A375 (cell line): ENCODE data around the gene MBD4. TPM values are rescaled to one million over a fixed set of nuclear protein-coding genes. Genes with fewer than 3 reads are reported as not detected.
A peak's percentile ranks its signal among the peaks of the same experiment; 100 is the strongest.

Experiments used
- small RNA-seq: library from RNA; depleted of rRNA; stranded (forward); fragments of <200 nt; gene quantifications from one replicate; pipeline ENCODE3, GENCODE V24; 2014
- total RNA-seq: library from RNA; depleted of rRNA; stranded (reverse); fragments of >200 nt; shearing (Covaris generic); gene quantifications from 2 replicates; pipeline ENCODE4 v1.2.3, GENCODE V29; 2014; rRNA removed

MBD4 gene
- 16.3 and 28.3 TPM in 2 replicates for total RNA-seq

DNA sequence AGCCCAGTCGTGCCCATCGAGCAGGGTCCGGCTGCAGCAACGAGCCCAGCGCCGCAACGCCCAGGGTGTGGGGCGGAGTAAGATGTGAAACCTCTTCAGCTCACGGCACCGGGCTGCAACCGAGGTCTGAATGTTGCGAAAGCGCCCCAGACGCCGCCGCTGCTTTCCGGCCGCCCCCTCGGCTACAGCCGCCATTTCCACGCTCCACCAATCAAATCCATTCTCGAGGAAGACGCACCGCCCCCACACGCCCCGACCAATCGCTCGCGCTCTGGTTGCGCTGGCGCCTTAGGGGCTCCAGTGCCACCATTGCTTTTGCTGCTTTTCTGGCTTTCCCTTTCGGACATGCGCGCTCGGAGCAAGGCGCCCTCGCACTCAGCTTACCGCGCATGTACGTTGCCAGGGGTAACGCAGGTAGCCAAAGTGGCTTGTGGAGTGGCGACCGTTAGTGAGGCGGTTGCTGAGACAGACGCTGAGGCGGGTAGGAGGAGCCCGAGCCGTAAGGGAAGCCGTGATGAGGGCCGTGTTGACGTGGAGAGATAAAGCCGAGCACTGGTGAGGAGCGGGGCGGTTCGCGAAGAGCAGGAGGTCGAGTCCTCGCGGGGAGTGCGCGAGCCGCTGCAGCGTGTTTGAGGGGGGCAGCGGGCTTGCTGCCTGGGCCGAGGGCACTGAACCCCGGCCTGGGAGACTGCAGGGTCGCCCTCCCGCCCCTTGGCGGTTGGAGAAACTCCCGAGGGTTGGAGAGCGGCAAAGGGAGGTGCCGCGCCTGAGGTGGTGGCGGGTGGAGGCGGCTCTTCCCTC lies at the start of gene MBD4, which contains the start of gene IFT122:
MBD4 (minus strand) TSS at position 132 of the 801 bp plus-strand sequence; CDS start at position 17, 115 bp downstream.
IFT122 (plus strand) TSS at position 408 of the 801 bp plus-strand sequence; CDS start at position 515, 107 bp downstream.

GRCh38 chr3:129428376-129429079 lies 11.2 kb downstream of the MBD4 start, which contains the start of gene EFCAB12:
Gene EFCAB12, minus strand, starts transcription at chr3:129428636. Its CDS starts 148 bp downstream, at chr3:129428488.

Small RNAs within 50 kb of the gene (small RNA-seq; reads per million reads assigned to genes)
- gene SNORA7B: 11.1 reads per million, percentile 89 among the genes with 10 or more reads in this experiment

Other genes with a start within 250 kb of the MBD4 start
- gene COPG1, start 190.3 kb downstream of the MBD4 start, total RNA-seq: 216 and 271 TPM in 2 replicates
- gene HMCES, start 161.1 kb downstream of the MBD4 start, total RNA-seq: 46.0 and 48.7 TPM in 2 replicates
- 0.08 and 0.16 TPM in 2 replicates for gene EFCAB12, start 11.3 kb downstream of the MBD4 start, total RNA-seq
- gene IFT122, start 276 bp upstream of the MBD4 start, total RNA-seq: 16.0 and 16.7 TPM in 2 replicates
- not detected in 2 replicates for gene RHO, start 88.7 kb upstream of the MBD4 start, total RNA-seq
- gene H1-8, start 103.2 kb upstream of the MBD4 start, total RNA-seq: not detected in 2 replicates
- 32.7 and 37.6 TPM in 2 replicates for gene PLXND1, start 166.7 kb upstream of the MBD4 start, total RNA-seq